DND-41 (cell line): ENCODE measurements around the gene TCERG1L.
A peak's percentile ranks its signal among the peaks of the same experiment; 100 is the strongest.

ENCODE experiments used
- ATAC-seq: fragments of 200-7000 bp; cut with Tn5 transposase; 3 replicates; pipeline ENCODE4 v1.9.1; 2021; ENCODE audit warnings: low read depth; ENCODE audit not compliant: insufficient read depth
- DNase-seq: peaks from one replicate; pipeline ENCODE4 v3.0.0-alpha.2; 2020
- H2AFZ ChIP-seq: 2 replicates; pipeline ENCODE4 v1.6.0; 2012; ENCODE audit warnings: low read depth, low read length
- H3K27ac ChIP-seq: 2 replicates; pipeline ENCODE4 v1.5.1; 2012; ENCODE audit warnings: low read length, inconsistent platforms
- H3K27me3 ChIP-seq: fragments of 200-600 bp; sonication (generic); 2 replicates; pipeline ENCODE4 v1.6.0; 2012; ENCODE audit warnings: low read length, mild to moderate bottlenecking, inconsistent platforms; ENCODE audit not compliant: insufficient read depth, poor library complexity
- H3K36me3 ChIP-seq: 2 replicates; pipeline ENCODE4 v1.5.1; 2012; ENCODE audit warnings: low read length, inconsistent platforms; ENCODE audit not compliant: insufficient read depth
- H3K4me1 ChIP-seq: 2 replicates; pipeline ENCODE4 v1.5.1; 2012; ENCODE audit warnings: mild to moderate bottlenecking, low read length; ENCODE audit not compliant: insufficient read depth
- H3K4me2 ChIP-seq: 2 replicates; pipeline ENCODE4 v1.6.0; 2012; ENCODE audit warnings: mild to moderate bottlenecking, moderate library complexity, low read length, inconsistent platforms; ENCODE audit not compliant: insufficient read depth
- H3K4me3 ChIP-seq, 2 experiments: fragments of 200-600 bp in 1 of 2; shearing (Covaris generic) in 1 of 2; 2 replicates each; pipeline ENCODE4 v1.5.1; 2012 to 2016; ENCODE audit warnings: inconsistent platforms in 2 of 2, low read length in 2 of 2, mild to moderate bottlenecking in 2 of 2, low read depth in 1 of 2, moderate library complexity in 1 of 2
- H3K79me2 ChIP-seq: 2 replicates; pipeline ENCODE4 v1.6.0; 2012; ENCODE audit warnings: low read length, inconsistent platforms; ENCODE audit not compliant: insufficient read depth
- H3K9ac ChIP-seq: 2 replicates; pipeline ENCODE4 v1.6.0; 2012; ENCODE audit warnings: low read depth, mild to moderate bottlenecking, inconsistent platforms, low read length, moderate library complexity
- H3K9me3 ChIP-seq: 2 replicates; pipeline ENCODE4 v1.5.1; 2012; ENCODE audit warnings: low read length, moderate library complexity, mild to moderate bottlenecking, inconsistent platforms; ENCODE audit not compliant: insufficient read depth, severe bottlenecking
- H4K20me1 ChIP-seq: 2 replicates; pipeline ENCODE4 v1.6.0; 2012; ENCODE audit warnings: low read length; ENCODE audit not compliant: insufficient read depth
- CTCF ChIP-seq: IDR thresholded peaks from 2 replicates; pipeline ENCODE4 v1.5.1; 2012; ENCODE audit warnings: borderline replicate concordance, low read length, moderate library complexity, mild to moderate bottlenecking; ENCODE audit not compliant: poor library complexity, severe bottlenecking; ENCODE audit errors: extremely low read depth
- EZH2 ChIP-seq: IDR thresholded peaks from 3 replicates; pipeline ENCODE4 v1.6.1; 2012; ENCODE audit warnings: borderline replicate concordance, low read depth, mild to moderate bottlenecking, moderate library complexity, low read length, inconsistent platforms; ENCODE audit not compliant: severe bottlenecking

TCERG1L gene

GRCh38 chr10:131046194-131046593, 265.3 kb downstream of the TCERG1L start:
- H3K4me3 ChIP-seq = no peak overlapping the region
- no peak overlapping the region for H3K9ac ChIP-seq
- H3K9me3 ChIP-seq = peaks cover 3% of the 10 kb centered on the region
- no peak for TF ChIP-seq CTCF
- no peak for TF ChIP-seq EZH2
- H3K79me2 ChIP-seq = no peaks in the 10 kb centered on the region
- no peaks in the 10 kb centered on the region for H3K27me3 ChIP-seq
- H2AFZ ChIP-seq = no peak overlapping the region
- no peak overlapping the region for H3K27ac ChIP-seq
- H4K20me1 ChIP-seq = no peaks in the 10 kb centered on the region
- no peaks in the 10 kb centered on the region for H3K36me3 ChIP-seq
- no peak for DNase-seq
- no peak for ATAC-seq
- no peak overlapping the region for H3K4me2 ChIP-seq
- no peaks in the 10 kb centered on the region for H3K4me1 ChIP-seq

DNA sequence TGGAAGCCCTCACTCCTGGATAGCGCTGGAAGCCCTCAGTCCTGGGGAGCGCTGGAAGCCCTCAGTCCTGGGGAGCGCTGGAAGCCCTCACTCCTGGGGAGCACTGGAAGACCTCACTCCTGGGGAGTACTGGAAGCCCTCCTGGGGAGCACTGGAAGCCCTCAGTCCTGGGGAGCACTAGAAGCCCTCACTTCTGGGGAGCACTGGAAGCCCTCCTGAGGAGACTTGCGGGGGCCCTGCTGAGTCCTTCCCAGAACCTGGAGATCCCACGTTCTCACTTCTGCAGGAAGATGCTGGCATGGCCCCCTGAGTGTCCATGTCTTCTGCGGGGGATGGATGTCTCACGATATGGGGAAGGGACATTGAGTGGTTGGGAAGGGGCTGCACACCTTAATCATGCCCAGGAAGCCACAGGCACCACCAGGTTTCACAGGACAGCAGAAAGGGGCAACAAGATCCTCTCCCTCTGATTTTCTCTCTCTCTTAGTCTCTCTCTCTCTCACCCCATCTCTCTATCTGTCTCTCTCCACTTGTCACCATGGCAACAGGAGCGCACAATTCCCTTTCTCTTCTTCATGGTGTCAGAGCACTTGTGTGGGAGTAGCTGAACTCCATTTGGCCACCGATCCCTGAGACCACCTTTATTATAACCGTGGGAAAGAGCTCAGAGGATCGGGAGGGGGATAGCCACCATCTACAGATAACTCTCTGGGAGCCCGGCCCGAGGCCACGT, 267.0 kb downstream of the TCERG1L start:
- Histone ChIP-seq H3K27me3 (no peaks in the 10 kb centered on the region), H3K9ac (no peak overlapping the region), H4K20me1 (no peaks in the 10 kb centered on the region), H3K9me3 (no peaks in the 10 kb centered on the region), H3K27ac (no peak overlapping the region), H3K79me2 (no peaks in the 10 kb centered on the region), H3K4me2 (no peak overlapping the region), H2AFZ (no peak overlapping the region), H3K36me3 (no peaks in the 10 kb centered on the region), H3K4me3 (no peak overlapping the region), H3K4me1 (no peaks in the 10 kb centered on the region)
- ATAC-seq = no peak
- DNase-seq = no peak
- TF ChIP-seq EZH2 (no peak), CTCF (no peak)

DNA sequence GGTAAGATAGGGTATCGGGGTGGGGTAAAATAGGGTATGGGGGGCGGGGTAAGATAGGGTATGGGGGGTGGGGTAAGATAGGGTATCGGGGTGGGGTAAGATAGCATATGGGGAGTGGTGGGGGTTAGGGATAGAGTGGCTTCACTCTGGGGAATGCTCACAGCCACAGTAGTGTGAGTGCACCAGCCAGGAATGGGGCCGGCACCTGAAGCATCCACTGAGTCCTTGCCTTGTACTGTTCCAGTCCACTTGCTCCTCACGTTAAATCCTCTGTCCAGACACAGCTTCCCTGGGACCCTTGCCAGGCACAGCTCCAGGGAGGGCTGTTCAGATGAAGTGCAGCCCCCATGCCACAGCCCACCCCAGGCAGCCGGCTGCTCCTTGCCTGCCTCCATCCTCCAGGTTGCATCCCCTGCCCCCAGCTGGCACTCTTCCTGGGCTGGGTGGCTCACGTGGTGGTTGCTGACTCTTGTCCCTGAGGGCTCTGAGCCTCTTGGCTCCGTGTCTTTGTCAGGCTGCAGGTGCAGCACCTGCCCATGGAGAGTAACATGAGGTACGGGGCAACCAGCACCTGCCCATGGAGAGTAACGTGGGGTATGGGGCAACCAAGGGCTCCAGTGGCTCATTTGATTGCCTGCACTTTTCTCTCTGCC, 268.4 kb downstream of the TCERG1L start:
- H3K4me2 ChIP-seq = no peak overlapping the region
- TF ChIP-seq EZH2 (no peak), CTCF (no peak)
- no peak overlapping the region for H2AFZ ChIP-seq
- H3K36me3 ChIP-seq = no peaks in the 10 kb centered on the region
- no peak overlapping the region for H3K4me3 ChIP-seq
- H3K79me2 ChIP-seq = no peaks in the 10 kb centered on the region
- H3K27ac ChIP-seq = no peak overlapping the region
- no peaks in the 10 kb centered on the region for H4K20me1 ChIP-seq
- peak; percentile 62 for ATAC-seq
- peak; percentile 12 for DNase-seq
- H3K27me3 ChIP-seq = no peaks in the 10 kb centered on the region
- H3K9ac ChIP-seq = no peak overlapping the region
- no peaks in the 10 kb centered on the region for H3K9me3 ChIP-seq
- H3K4me1 ChIP-seq = no peaks in the 10 kb centered on the region
